Measurements from ENCODE around the gene RUSC2. TPM values are rescaled to one million over a fixed set of nuclear protein-coding genes. Genes with fewer than 3 reads are reported as not detected.
"Not testable (repeated sequence)": the region's sequence is repeated elsewhere in the genome, so short reads cannot be mapped to it uniquely, and the experiment has no call there.

RUSC2 gene
- total and polyA plus RNA-seq, 12 donors = 22.1 to 34.9 (median 28.2) TPM

GRCh38 chr9:35529161-35529823 is 39.4 kb downstream of the RUSC2 start:
- no peak for DNase-seq
- Histone ChIP-seq H3K4me3 (no peak overlapping the region), H3K27me3 (no peaks in the 10 kb centered on the region), H3K9me3 (no peaks in the 10 kb centered on the region), H3K27ac (peak overlapping the region in 2 of 10 donors; percentile 5 to 41), H3K4me1 (peaks cover 0 to 50% (median 36%) of the 10 kb centered on the region in 9 donors), H3K36me3 (peaks cover 0 to 3% (median 0%) of the 10 kb centered on the region in 9 donors)
- intact Hi-C loops (cut with DNase I) = no loop called here
- no peak for ATAC-seq
- TF ChIP-seq CTCF (IDR thresholded peaks at IDR 0.05) = no peak
- WGBS, 2 donors = 78 to 83% methylated on average over 3 of the region's 3 CpGs

- no peaks in the 10 kb centered on the region for H3K27me3 ChIP-seq
- H3K9me3 ChIP-seq = no peaks in the 10 kb centered on the region
- no peak for DNase-seq
- peaks cover 5 to 52% (median 40%) of the 10 kb centered on the region in 9 donors for H3K4me1 ChIP-seq
- no peaks in the 10 kb centered on the region for H3K36me3 ChIP-seq
- TF ChIP-seq CTCF (IDR thresholded peaks at IDR 0.05) = no peak
- H3K4me3 ChIP-seq = no peak overlapping the region
- intact Hi-C loops (cut with DNase I) = no loop called here
- no peak overlapping the region for H3K27ac ChIP-seq
- ATAC-seq = no peak
Observed at GRCh38 chr9:35533398-35533797, 43.5 kb downstream of the RUSC2 start.

- not testable (repeated sequence) for H3K36me3 ChIP-seq, ATAC-seq, H3K4me3 ChIP-seq, DNase-seq, H3K27me3 ChIP-seq, H3K9me3 ChIP-seq, H3K27ac ChIP-seq
- peaks cover 10 to 57% (median 46%) of the 10 kb centered on the region in 9 donors for H3K4me1 ChIP-seq
- WGBS, 2 donors = 89 to 95% methylated on average over 3 of the region's 3 CpGs
- intact Hi-C loops (cut with DNase I) = loop anchor here in 3 of 10 donors (5.0 kb wide), 1 partner anchor 43 kb away; the partner anchor contains the start of gene RUSC2 (in 3 of the 3)
Observed at GRCh38 chr9:35534921-35535320, 45.0 kb downstream of the RUSC2 start.

- peak overlapping the region in 9 of 10 donors; percentile 29 to 66 (median 55) for H3K4me3 ChIP-seq
- intact Hi-C loops (cut with DNase I) = loop anchor here in 4 of 10 donors (2.0 to 5.0 kb wide), 2 partner anchors 27 to 46 kb away; partner anchors contain the start of gene RUSC2 (in 3 of the 4)
- H3K9me3 ChIP-seq = no peaks in the 10 kb centered on the region
- WGBS, 2 donors = 46 to 48% methylated on average over 3 of the region's 3 CpGs
- H3K27ac ChIP-seq = peak overlapping the region; percentile 84 to 97 (median 89)
- ATAC-seq = peak; percentile 78 to 88 (median 82)
- peak; percentile 45 to 75 for DNase-seq
- no peak for TF ChIP-seq CTCF (IDR thresholded peaks at IDR 0.05)
- no peaks in the 10 kb centered on the region for H3K27me3 ChIP-seq
- peaks cover 11 to 73% (median 55%) of the 10 kb centered on the region in 9 donors for H3K4me1 ChIP-seq
- peaks cover 0 to 5% (median 0%) of the 10 kb centered on the region in 9 donors for H3K36me3 ChIP-seq
Observed at GRCh38 chr9:35537913-35538312, 48.0 kb downstream of the RUSC2 start.

Measured in heart right ventricle (tissue), 16 donors.